HCT116 (cell line): ENCODE measurements around the gene CPEB1. TPM values are rescaled to one million over a fixed set of nuclear protein-coding genes. Genes with fewer than 3 reads are reported as not detected.

ENCODE experiments used
- ATAC-seq: fragments of 200-7000 bp; cut with Tn5 transposase; 2 replicates; pipeline ENCODE4 v1.9.1; 2020; ENCODE audit warnings: mild to moderate bottlenecking, moderate library complexity
- BruUV-seq: library from RNA; stranded (reverse); fragments of 400-500 nt; replicated peaks from 2 replicates; lab custom pipeline; 2021; lab: Mats Ljungman, UMichigan
- CTCF ChIA-PET: fragments of 300-600 bp; sonication (Branson Sonifier 250); formaldehyde crosslinking; loops from one replicate; lab custom pipeline; 2021; ENCODE audit warnings: antibody characterized with exemption; lab: Charles Lee
- POLR2A ChIA-PET: fragments of 300-600, 350-600 bp; sonication (Branson Sonifier 250); formaldehyde crosslinking; loops from one replicate; lab custom pipeline; 2021; ENCODE audit warnings: antibody characterized with exemption; lab: Charles Lee
- RAD21 ChIA-PET, 2 experiments: fragments of 300-600 bp; sonication (Branson Sonifier 250); formaldehyde crosslinking; loops; one replicate each; lab custom pipeline; 2023; ENCODE audit warnings: low total read pairs in 2 of 2; ENCODE audit not compliant: uncharacterized antibody in 2 of 2, unreplicated experiment in 2 of 2, low non-redundant PET in 1 of 2; lab: Charles Lee
- DNase-seq: peaks from one replicate; pipeline ENCODE4 v3.0.0-alpha.2; 2010; ENCODE audit warnings: low read depth, low spot score
- H2AFZ ChIP-seq: fragments of 200-600 bp; shearing (Covaris generic), sonication (generic); 2 replicates; pipeline ENCODE4 v1.6.1; 2017; ENCODE audit warnings: low read depth, mixed run types, mixed read lengths, antibody characterized with exemption, low read length; ENCODE audit not compliant: poor library complexity, severe bottlenecking
- H3K27ac ChIP-seq: 2 replicates; pipeline ENCODE4 v1.5.1; 2012; ENCODE audit warnings: low read depth, low read length
- H3K27me3 ChIP-seq: fragments of 200-600 bp; sonication (generic); 2 replicates; pipeline ENCODE4 v1.6.1; 2016; ENCODE audit warnings: mixed run types, low read length, mixed read lengths; ENCODE audit not compliant: insufficient read depth
- H3K36me3 ChIP-seq, 2 experiments: fragments of 200-500 bp in 1 of 2; fragments of 200-600 bp in 1 of 2; sonication (Bioruptor generic) in 1 of 2; sonication (generic) in 1 of 2; 2 replicates each; pipeline versions ENCODE4 v1.5.1 to v1.6.1; 2014 to 2016; ENCODE audit warnings: low read length in 2 of 2, inconsistent platforms in 1 of 2, mixed read lengths in 1 of 2, mixed run types in 1 of 2; ENCODE audit not compliant: insufficient read depth in 2 of 2, control insufficient read depth in 1 of 2
- H3K4me1 ChIP-seq, 2 experiments: fragments of 200-600 bp in 1 of 2; sonication (generic) in 1 of 2; 2 replicates each; pipeline versions ENCODE4 v1.5.1 to v1.6.1; 2012 to 2017; ENCODE audit warnings: low read length in 2 of 2, inconsistent platforms in 1 of 2, mild to moderate bottlenecking in 1 of 2, mixed read lengths in 1 of 2, mixed run types in 1 of 2, moderate library complexity in 1 of 2; ENCODE audit not compliant: insufficient read depth in 2 of 2, control insufficient read depth in 1 of 2
- H3K4me2 ChIP-seq: fragments of 200-600 bp; sonication (generic); 2 replicates; pipeline ENCODE4 v1.6.1; 2017; ENCODE audit warnings: mixed run types, low read length, mixed read lengths
- H3K4me3 ChIP-seq, 2 experiments: fragments of 200-600 bp in 1 of 2; sonication (generic) in 1 of 2; replicated peaks in 1 of 2; 2 replicates each; pipeline ENCODE4 v1.5.1; 2011 to 2016; ENCODE audit warnings: low read length in 2 of 2, control low read depth in 1 of 2, low read depth in 1 of 2, mild to moderate bottlenecking in 1 of 2, mixed read lengths in 1 of 2, mixed run types in 1 of 2
- H3K79me2 ChIP-seq: fragments of 200-600 bp; sonication (generic); 2 replicates; pipeline ENCODE4 v1.6.1; 2017; ENCODE audit warnings: mild to moderate bottlenecking, mixed run types, low read length, moderate library complexity, mixed read lengths; ENCODE audit not compliant: insufficient read depth
- H3K9ac ChIP-seq: fragments of 200-600 bp; sonication (generic); 2 replicates; pipeline ENCODE4 v1.6.1; 2016; ENCODE audit warnings: low read length, mixed read lengths
- H3K9me2 ChIP-seq: fragments of 200-600 bp; sonication (generic), shearing (Covaris generic); 2 replicates; pipeline ENCODE4 v1.6.1; 2017; ENCODE audit warnings: mixed run types, mild to moderate bottlenecking, moderate library complexity; ENCODE audit not compliant: insufficient read depth
- H3K9me3 ChIP-seq, 2 experiments: fragments of 200-500 bp in 1 of 2; fragments of 200-600 bp in 1 of 2; sonication (Bioruptor generic) in 1 of 2; sonication (generic) in 1 of 2; 2 replicates each; pipeline ENCODE4 v1.6.1; 2014 to 2017; ENCODE audit warnings: low read length in 2 of 2, mixed read lengths in 2 of 2, inconsistent platforms in 1 of 2, low read depth in 1 of 2, mild to moderate bottlenecking in 1 of 2, mixed run types in 1 of 2, moderate library complexity in 1 of 2; ENCODE audit not compliant: control insufficient read depth in 1 of 2, insufficient read depth in 1 of 2
- H4K20me1 ChIP-seq: fragments of 200-600 bp; sonication (generic), shearing (Covaris generic); 2 replicates; pipeline ENCODE4 v1.6.1; 2017; ENCODE audit warnings: mixed run types, mild to moderate bottlenecking, moderate library complexity; ENCODE audit not compliant: insufficient read depth
- ATF3 ChIP-seq: IDR thresholded peaks from 2 replicates; pipeline ENCODE4 v1.6.1; 2012
- CBX3 ChIP-seq: IDR thresholded peaks from 2 replicates; pipeline ENCODE4 v1.6.1; 2012; ENCODE audit warnings: low read depth
- CTCF ChIP-seq, 3 experiments: fragments of 200-600 bp in 1 of 3; sonication (generic) in 1 of 3; IDR thresholded peaks in 2 of 3; conservative IDR thresholded peaks in 1 of 3; 2 replicates each; pipeline ENCODE4 v1.5.1; 2012 to 2017; ENCODE audit warnings: low read depth in 2 of 3, low read length in 2 of 3, antibody characterized with exemption in 1 of 3, borderline replicate concordance in 1 of 3, control low read depth in 1 of 3, mild to moderate bottlenecking in 1 of 3, mixed read lengths in 1 of 3, mixed run types in 1 of 3, moderate library complexity in 1 of 3; ENCODE audit not compliant: insufficient read depth in 1 of 3
- EZH2phosphoT487 ChIP-seq: fragments of 200-600 bp; IDR thresholded peaks from 2 replicates; pipeline ENCODE4 v1.6.1; 2018; ENCODE audit warnings: antibody characterized with exemption, borderline replicate concordance
- FOSL1 ChIP-seq: IDR thresholded peaks from 2 replicates; pipeline ENCODE4 v1.6.1; 2012; ENCODE audit warnings: low read depth
- POLR2A ChIP-seq: IDR thresholded peaks from 2 replicates; pipeline ENCODE4 v1.7.0; 2011; ENCODE audit warnings: borderline replicate concordance; ENCODE audit not compliant: insufficient read depth, insufficient read length; ENCODE audit errors: extremely low read depth
- POLR2AphosphoS5 ChIP-seq: IDR thresholded peaks from 2 replicates; pipeline ENCODE4 v1.6.1; 2011; ENCODE audit warnings: mild to moderate bottlenecking, low read depth, low read length, moderate library complexity
- SP1 ChIP-seq: IDR thresholded peaks from 2 replicates; pipeline ENCODE4 v1.6.1; 2012; ENCODE audit warnings: low read depth
- SRF ChIP-seq: IDR thresholded peaks from 2 replicates; pipeline ENCODE4 v1.6.1; 2012; ENCODE audit warnings: low read depth
- ZBTB33 ChIP-seq: IDR thresholded peaks from 2 replicates; pipeline ENCODE4 v1.6.1; 2011; ENCODE audit warnings: mild to moderate bottlenecking, low read length, moderate library complexity; ENCODE audit not compliant: insufficient replicate concordance; ENCODE audit errors: extremely low read depth
- ZNF274 ChIP-seq: fragments of 200-500 bp; sonication (Bioruptor generic); IDR thresholded peaks from 2 replicates; pipeline ENCODE4 v1.6.1; 2014; ENCODE audit warnings: mild to moderate bottlenecking, low read depth, low read length, inconsistent platforms
- intact Hi-C: fragments of 100-400 bp; cut with micrococcal nuclease; formaldehyde crosslinking; loops from 2 replicates; pipeline ENCODE4 v1.10.0; 2022
- total RNA-seq: library from RNA; stranded (reverse); gene quantifications from one replicate; pipeline ENCODE4 v1.2.1, GENCODE V29; 2021; ENCODE audit not compliant: unreplicated experiment

The CPEB1 gene
- total RNA-seq, 1 experiment from 2014 or later, result not detected

- no peak for ATAC-seq
- H3K79me2 ChIP-seq, result peaks cover 19% of the 10 kb centered on the region
- peaks cover 0 to 11% of the 10 kb centered on the region in 2 experiments; a peak in 2 of 4 replicates for H3K4me1 ChIP-seq
- no TSS peak for BruUV-seq
- intact Hi-C loops, result loop anchor here (10.0 kb wide), 1 partner anchor 472 kb away; no protein-coding TSS in a partner anchor
- ChIA-PET POLR2A (interaction anchor here (0.6 to 1.1 kb wide), 3 partner anchors 9 to 1228 kb away, joined by 3 read pairs; no protein-coding TSS in a partner anchor), CTCF (no interaction called here), RAD21 (no interaction called here)
- no peak overlapping the region for H2AFZ ChIP-seq
- H3K9me2 ChIP-seq, result no peaks in the 10 kb centered on the region
- H3K9ac ChIP-seq, result no peak overlapping the region
- H3K27me3 ChIP-seq, result no peaks in the 10 kb centered on the region
- H3K36me3 ChIP-seq, result peaks cover 25 to 26% of the 10 kb centered on the region in 2 experiments
- no peak overlapping the region for H3K4me3 ChIP-seq
- TF ChIP-seq EZH2phosphoT487, result no peak
- TF ChIP-seq CTCF (IDR thresholded peaks at IDR 0.05 in 2 of 3, conservative IDR thresholded peaks at IDR 0.05 in 1 of 3; ENCODE audit: borderline replicate concordance in 1 of 3, insufficient read depth in 1 of 3, low read depth in 2 of 3, low read length in 2 of 3), result no peak
- no peak for TF ChIP-seq SRF
- no peak for TF ChIP-seq POLR2AphosphoS5
- no peak for TF ChIP-seq ZBTB33
- TF ChIP-seq POLR2A, result no peak
- no peak for TF ChIP-seq CBX3
- TF ChIP-seq SP1, result no peak
- no peak for TF ChIP-seq ATF3
- no peak for TF ChIP-seq FOSL1
- TF ChIP-seq ZNF274, result no peak
- H3K9me3 ChIP-seq, result no peaks in the 10 kb centered on the region
- peaks cover 14% of the 10 kb centered on the region for H4K20me1 ChIP-seq
- DNase-seq, result no peak
- H3K27ac ChIP-seq, result no peak overlapping the region
- no peak overlapping the region for H3K4me2 ChIP-seq
These were observed 114.1 kb downstream of the CPEB1 start for GRCh38 chr15:82532991-82533481.
